ENCODE results near the gene PSMD13. TPM values are rescaled to one million over a fixed set of nuclear protein-coding genes. Genes with fewer than 3 reads are reported as not detected.
A peak's percentile ranks its signal among the peaks of the same experiment; 100 is the strongest.

Gene PSMD13
- total RNA-seq, 4 donors from 2014 or later: 85.8 to 114 (median 93.5) TPM

DNA sequence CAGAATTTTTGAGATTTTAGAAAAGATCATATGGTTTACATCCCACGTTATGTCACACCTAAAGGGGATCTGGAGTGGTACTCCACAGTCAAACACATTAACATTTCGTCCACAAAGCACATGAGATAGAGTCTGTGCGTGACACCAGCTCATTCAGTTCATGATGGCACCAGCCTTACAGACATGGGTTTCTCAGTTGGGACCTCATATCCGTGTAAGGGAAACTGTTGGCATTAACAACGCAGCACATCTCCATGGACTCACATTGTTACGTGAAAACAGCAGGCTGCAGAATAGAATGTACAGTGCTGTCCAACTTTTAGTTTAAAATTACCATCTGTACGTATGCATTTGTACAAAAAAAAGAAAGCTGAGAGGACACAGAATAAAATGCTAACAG lies 15.2 kb upstream of the PSMD13 start:
- peak; percentile 71 for ATAC-seq
- no peak for TF ChIP-seq EP300 (IDR thresholded peaks at IDR 0.05)
- TF ChIP-seq POLR2A (IDR thresholded peaks at IDR 0.05): no peak
- no peak for TF ChIP-seq POLR2AphosphoS5 (IDR thresholded peaks at IDR 0.05)
- TF ChIP-seq, protein P1, sequence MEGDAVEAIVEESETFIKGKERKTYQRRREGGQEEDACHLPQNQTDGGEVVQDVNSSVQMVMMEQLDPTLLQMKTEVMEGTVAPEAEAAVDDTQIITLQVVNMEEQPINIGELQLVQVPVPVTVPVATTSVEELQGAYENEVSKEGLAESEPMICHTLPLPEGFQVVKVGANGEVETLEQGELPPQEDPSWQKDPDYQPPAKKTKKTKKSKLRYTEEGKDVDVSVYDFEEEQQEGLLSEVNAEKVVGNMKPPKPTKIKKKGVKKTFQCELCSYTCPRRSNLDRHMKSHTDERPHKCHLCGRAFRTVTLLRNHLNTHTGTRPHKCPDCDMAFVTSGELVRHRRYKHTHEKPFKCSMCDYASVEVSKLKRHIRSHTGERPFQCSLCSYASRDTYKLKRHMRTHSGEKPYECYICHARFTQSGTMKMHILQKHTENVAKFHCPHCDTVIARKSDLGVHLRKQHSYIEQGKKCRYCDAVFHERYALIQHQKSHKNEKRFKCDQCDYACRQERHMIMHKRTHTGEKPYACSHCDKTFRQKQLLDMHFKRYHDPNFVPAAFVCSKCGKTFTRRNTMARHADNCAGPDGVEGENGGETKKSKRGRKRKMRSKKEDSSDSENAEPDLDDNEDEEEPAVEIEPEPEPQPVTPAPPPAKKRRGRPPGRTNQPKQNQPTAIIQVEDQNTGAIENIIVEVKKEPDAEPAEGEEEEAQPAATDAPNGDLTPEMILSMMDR (IDR thresholded peaks at IDR 0.05): no peak
- 38 to 65% methylated on average over 6 to 7 of the region's 7 CpGs for WGBS, 2 donors (ENCODE audit: low coverage in 1 of 2)
- Histone ChIP-seq H3K36me3 (peaks cover 0 to 50% of the 10 kb centered on the region in 2 donors), H3K4me3 (no peak overlapping the region), H3K27me3 (no peaks in the 10 kb centered on the region), H3K4me1 (peaks cover 0 to 31% (median 0%) of the 10 kb centered on the region in 3 donors), H3K9me3 (no peaks in the 10 kb centered on the region), H3K27ac (peak overlapping the region in 3 of 4 donors; percentile 78 to 90 (median 81))

DNA sequence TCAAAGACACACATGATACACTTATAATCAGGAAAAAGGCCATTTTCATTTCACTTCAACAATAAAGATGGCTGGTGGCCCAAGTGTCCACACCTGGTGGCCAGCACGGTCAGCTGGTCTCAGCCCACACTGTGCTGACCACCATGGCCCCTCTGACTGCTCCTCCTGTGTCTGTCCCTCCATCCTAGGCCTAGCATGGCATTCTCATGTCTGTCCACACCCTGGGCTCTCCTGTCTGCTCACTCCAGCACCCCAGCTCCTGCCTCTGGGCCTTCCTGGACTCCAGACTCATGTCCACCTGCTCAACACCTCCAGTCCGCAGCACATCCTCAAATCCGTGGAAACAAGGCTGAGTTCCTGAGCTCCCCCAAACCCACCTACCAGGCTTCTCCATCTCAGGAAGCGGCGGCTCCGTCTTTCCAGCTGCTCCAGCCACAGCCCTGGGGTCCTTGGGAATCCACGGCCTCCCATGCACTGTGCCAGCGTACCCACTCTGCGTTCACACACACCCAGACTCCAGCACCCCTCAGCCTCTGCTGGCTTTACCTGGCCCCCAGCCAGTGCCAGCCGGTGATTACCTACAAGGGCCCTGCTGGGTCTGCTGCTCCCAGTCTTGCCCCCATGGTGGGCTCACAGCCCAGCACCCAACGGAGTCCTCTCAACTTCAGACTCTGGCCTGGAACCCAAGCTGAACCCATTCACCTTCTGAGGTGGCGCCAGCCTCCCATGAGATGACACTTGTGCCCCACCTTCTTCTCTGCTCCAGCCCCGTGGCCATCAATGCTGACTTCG lies 14.6 kb upstream of the PSMD13 start:
- no peaks in the 10 kb centered on the region for H3K27me3 ChIP-seq
- peak overlapping the region in 3 of 4 donors; percentile 78 to 90 (median 81) for H3K27ac ChIP-seq
- H3K4me3 ChIP-seq: no peak overlapping the region
- ATAC-seq: no peak
- H3K4me1 ChIP-seq: peaks cover 0 to 31% (median 0%) of the 10 kb centered on the region in 3 donors
- WGBS, 2 donors (ENCODE audit: low coverage in 1 of 2): 91 to 92% methylated on average over 7 to 12 of the region's 14 CpGs
- peaks cover 0 to 48% of the 10 kb centered on the region in 2 donors for H3K36me3 ChIP-seq
- H3K9me3 ChIP-seq: no peaks in the 10 kb centered on the region
- TF ChIP-seq POLR2AphosphoS5 (IDR thresholded peaks at IDR 0.05) (no peak), POLR2A (IDR thresholded peaks at IDR 0.05) (no peak)
- TF ChIP-seq, protein P1 (IDR thresholded peaks at IDR 0.05): no peak

DNA sequence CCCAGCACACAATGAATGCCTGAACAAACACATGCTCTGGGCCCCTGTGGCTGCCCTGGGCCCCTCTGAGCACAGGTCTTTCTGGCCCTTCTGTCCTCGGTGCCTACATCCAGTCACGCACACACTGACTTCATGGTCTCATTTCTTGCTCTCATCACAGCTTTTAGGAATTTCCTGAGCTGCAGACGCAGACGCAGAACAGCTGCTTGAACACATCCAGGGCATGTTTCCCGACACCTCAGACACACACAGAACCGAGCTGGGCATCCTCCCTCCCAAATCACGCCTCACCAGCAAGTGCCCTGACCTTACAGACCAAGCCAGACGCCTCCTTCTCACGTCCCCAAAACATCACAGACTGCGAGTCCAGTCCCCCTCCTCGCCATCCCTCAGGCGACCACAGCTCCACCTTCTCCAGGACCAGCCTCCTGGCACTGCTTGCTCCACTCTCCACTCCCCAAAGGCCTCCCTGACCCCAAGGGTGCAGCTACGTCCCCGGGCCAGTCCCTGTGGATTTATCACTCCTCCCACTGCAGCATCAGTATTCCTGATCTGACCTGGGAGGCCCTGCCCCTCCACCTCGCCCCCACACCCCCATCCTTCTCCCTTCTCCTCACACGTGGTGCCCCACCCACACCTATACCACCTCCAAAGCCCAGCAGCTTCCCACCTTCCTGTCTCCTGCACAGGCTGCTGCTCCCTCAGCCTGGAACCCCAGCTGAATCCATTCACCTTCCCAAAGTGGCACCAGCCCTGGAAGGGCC lies 13.6 kb upstream of the PSMD13 start:
- Histone ChIP-seq H3K4me3 (no peak overlapping the region), H3K9me3 (no peaks in the 10 kb centered on the region), H3K27me3 (no peaks in the 10 kb centered on the region), H3K4me1 (peaks cover 0 to 39% (median 0%) of the 10 kb centered on the region in 3 donors), H3K27ac (peak overlapping the region in 3 of 4 donors; percentile 78 to 90 (median 81)), H3K36me3 (peaks cover 0 to 38% of the 10 kb centered on the region in 2 donors)
- WGBS, 2 donors (ENCODE audit: low coverage in 1 of 2): 0 to 77% methylated on average over 1 to 11 of the region's 16 CpGs
- no peak for TF ChIP-seq EP300 (IDR thresholded peaks at IDR 0.05)
- TF ChIP-seq, protein P1 (IDR thresholded peaks at IDR 0.05): no peak
- no peak for TF ChIP-seq POLR2A (IDR thresholded peaks at IDR 0.05)
- no peak for TF ChIP-seq POLR2AphosphoS5 (IDR thresholded peaks at IDR 0.05)
- ATAC-seq: peak; percentile 13

DNA sequence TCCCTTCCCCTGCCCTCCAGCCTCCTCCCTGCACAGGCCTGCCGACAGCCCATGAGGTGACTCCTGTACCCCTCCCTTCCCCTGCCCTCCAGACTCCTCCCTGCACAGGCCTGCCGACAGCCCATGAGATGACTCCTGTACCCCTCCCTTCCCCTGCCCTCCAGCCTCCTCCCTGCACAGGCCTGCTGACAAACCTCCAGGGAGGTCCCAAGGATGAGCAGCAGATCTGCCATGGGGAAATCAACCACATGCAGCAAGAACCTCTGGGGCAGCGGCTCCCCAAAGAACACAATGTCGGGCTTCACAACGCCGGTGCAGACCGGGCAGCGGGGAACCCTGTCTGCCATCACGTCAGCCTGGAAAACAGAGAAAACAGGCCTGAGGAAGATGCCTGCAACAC lies 12.9 kb upstream of the PSMD13 start:
- Histone ChIP-seq H3K4me1 (peaks cover 0 to 39% (median 0%) of the 10 kb centered on the region in 3 donors), H3K27ac (peak overlapping the region in 2 of 4 donors; percentile 57 to 90), H3K9me3 (no peaks in the 10 kb centered on the region), H3K27me3 (no peaks in the 10 kb centered on the region), H3K36me3 (peaks cover 0 to 33% of the 10 kb centered on the region in 2 donors), H3K4me3 (no peak overlapping the region)
- ATAC-seq: no peak
- no peak for TF ChIP-seq POLR2A (IDR thresholded peaks at IDR 0.05)
- TF ChIP-seq POLR2AphosphoS5 (IDR thresholded peaks at IDR 0.05): no peak
- 95% methylated on average over 4 of the region's 9 CpGs; no CpG with 5 or more reads in 1 of the 2 donors for WGBS, 2 donors (ENCODE audit: low coverage in 1 of 2)

DNA sequence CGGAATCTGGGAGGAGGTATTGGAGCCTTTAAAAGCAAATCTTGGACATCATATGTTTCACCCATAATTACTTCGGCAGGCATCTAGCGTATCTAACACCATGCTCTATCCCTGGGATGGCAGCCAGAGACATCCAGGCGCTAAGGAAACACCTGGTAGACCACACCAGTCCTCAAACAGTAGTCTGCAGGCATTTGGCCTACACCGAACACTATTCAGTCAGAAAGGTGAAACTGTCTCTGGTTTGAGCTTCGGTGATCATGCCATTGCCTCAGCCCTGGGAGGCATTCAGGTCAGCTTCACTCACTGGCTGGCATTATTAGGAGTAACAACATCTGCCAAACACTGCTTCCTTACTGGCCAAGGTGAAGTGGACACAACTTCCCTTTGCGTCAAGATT lies 12.4 kb upstream of the PSMD13 start:
- Histone ChIP-seq H3K27ac (peak overlapping the region in 2 of 4 donors; percentile 57 to 90), H3K27me3 (no peaks in the 10 kb centered on the region), H3K36me3 (peaks cover 0 to 33% of the 10 kb centered on the region in 2 donors), H3K9me3 (no peaks in the 10 kb centered on the region), H3K4me3 (no peak overlapping the region), H3K4me1 (peaks cover 0 to 39% (median 0%) of the 10 kb centered on the region in 3 donors)
- TF ChIP-seq POLR2AphosphoS5 (IDR thresholded peaks at IDR 0.05) (no peak), EP300 (IDR thresholded peaks at IDR 0.05) (no peak), POLR2A (IDR thresholded peaks at IDR 0.05) (no peak)
- TF ChIP-seq, protein P1 (IDR thresholded peaks at IDR 0.05): no peak
- 71 to 87% methylated on average over 1 to 7 of the region's 7 CpGs for WGBS, 2 donors (ENCODE audit: low coverage in 1 of 2)
- ATAC-seq: no peak
